Astrocyte of the spinal cord (primary cell): ENCODE data around the gene DTX3.
"Not testable (repeated sequence)": the region's sequence is repeated elsewhere in the genome, so short reads cannot be mapped to it uniquely, and the experiment has no call there.

Source experiments
- DNase-seq: peaks from one replicate; pipeline ENCODE4 v3.0.0; 2011; ENCODE audit warnings: low read depth, low spot score
- H3K4me3 ChIP-seq: 2 replicates; pipeline ENCODE4 v1.5.1; 2011; ENCODE audit warnings: low read depth, mild to moderate bottlenecking, low read length, moderate library complexity
- CTCF ChIP-seq: IDR thresholded peaks from 2 replicates; pipeline ENCODE4 v1.5.1; 2012; ENCODE audit warnings: low read depth, mild to moderate bottlenecking, low read length, inconsistent platforms
- in situ Hi-C: cut with HindIII; loops from 2 replicates; pipeline ENCODE4 v1.10.0; 2017; ENCODE audit warnings: low sequenced_read_pairs

The DTX3 gene

GRCh38 chr12:57641699-57642442, 37.2 kb downstream of the DTX3 start:
- no peak for DNase-seq
- no peak for TF ChIP-seq CTCF
- H3K4me3 ChIP-seq = no peak overlapping the region
- in situ Hi-C loops = no loop called here

GRCh38 chr12:57645990-57646658, 41.5 kb downstream of the DTX3 start:
- peak; percentile 50 for DNase-seq
- H3K4me3 ChIP-seq, in situ Hi-C loops: not testable (repeated sequence)

- in situ Hi-C loops, DNase-seq: not testable (repeated sequence)
Observed at GRCh38 chr12:57646659-57647049, 42.0 kb downstream of the DTX3 start.

GRCh38 chr12:57654042-57654441, 49.4 kb downstream of the DTX3 start:
- DNase-seq = no peak
- TF ChIP-seq CTCF = no peak
- H3K4me3 ChIP-seq = no peak overlapping the region
- in situ Hi-C loops = no loop called here

More at GRCh38 chr12:57646659-57647049, 42.0 kb downstream of the DTX3 start:
- H3K4me3 ChIP-seq = not testable (repeated sequence)

- in situ Hi-C loops = no loop called here
- no peak for DNase-seq
- no peak for TF ChIP-seq CTCF
- H3K4me3 ChIP-seq = no peak overlapping the region
Observed at GRCh38 chr12:57655541-57656240, 51.1 kb downstream of the DTX3 start.

- in situ Hi-C loops, H3K4me3 ChIP-seq, DNase-seq: not testable (repeated sequence)
Observed at GRCh38 chr12:57656408-57656807, 51.8 kb downstream of the DTX3 start.

GRCh38 chr12:57657744-57658143, 53.1 kb downstream of the DTX3 start:
- in situ Hi-C loops = no loop called here
- no peak for DNase-seq
- TF ChIP-seq CTCF = no peak

GRCh38 chr12:57658890-57659289, 54.3 kb downstream of the DTX3 start:
- no peak overlapping the region for H3K4me3 ChIP-seq
- no peak for DNase-seq
- TF ChIP-seq CTCF = no peak
- in situ Hi-C loops = no loop called here

More at GRCh38 chr12:57657744-57658143, 53.1 kb downstream of the DTX3 start:
- H3K4me3 ChIP-seq = no peak overlapping the region
